C4-2B (cell line): ENCODE results near the gene EEA1.

Experiments
- H3K27ac ChIP-seq: fragments of 450-650 bp; 2 replicates; pipeline ENCODE4 v1.5.1; 2017
- CTCF ChIP-seq: fragments of 450-650 bp; conservative IDR thresholded peaks from 2 replicates; pipeline ENCODE4 v1.5.1; 2017; ENCODE audit warnings: mild to moderate bottlenecking
- ZFX ChIP-seq: fragments of 450-650 bp; IDR thresholded peaks from 2 replicates; pipeline ENCODE4 v1.6.1; 2017

EEA1 gene

GRCh38 chr12:92784797-92785562 is 144.1 kb downstream of the EEA1 start:
- TF ChIP-seq ZFX (no peak), CTCF (peak; percentile 78)
- no peak overlapping the region for H3K27ac ChIP-seq

GRCh38 chr12:92784356-92784755 is 144.7 kb downstream of the EEA1 start:
- TF ChIP-seq ZFX: no peak
- TF ChIP-seq CTCF: no peak
- no peak overlapping the region for H3K27ac ChIP-seq

- TF ChIP-seq ZFX (no peak), CTCF (no peak)
- H3K27ac ChIP-seq: no peak overlapping the region
Observed at GRCh38 chr12:92779902-92780301, 149.2 kb downstream of the EEA1 start.

- H3K27ac ChIP-seq: no peak overlapping the region
- TF ChIP-seq ZFX (no peak), CTCF (no peak)
Observed at GRCh38 chr12:92778525-92778924, 150.6 kb downstream of the EEA1 start.

GRCh38 chr12:92775416-92775815 is 153.7 kb downstream of the EEA1 start:
- TF ChIP-seq CTCF (no peak), ZFX (no peak)
- H3K27ac ChIP-seq: no peak overlapping the region

- H3K27ac ChIP-seq: no peak overlapping the region
- no peak for TF ChIP-seq CTCF
Observed at GRCh38 chr12:92771001-92771400, 158.1 kb downstream of the EEA1 start.

GRCh38 chr12:92769124-92769901 is 159.8 kb downstream of the EEA1 start:
- H3K27ac ChIP-seq: no peak overlapping the region

More at GRCh38 chr12:92769124-92769901, 159.8 kb downstream of the EEA1 start:
- no peak for TF ChIP-seq ZFX
- TF ChIP-seq CTCF: no peak
